Suprapubic skin (tissue), 4 donors: Measurements from ENCODE around the gene LMBR1. TPM values are rescaled to one million over a fixed set of nuclear protein-coding genes. Genes with fewer than 3 reads are reported as not detected.
"Not testable (repeated sequence)": the region's sequence is repeated elsewhere in the genome, so short reads cannot be mapped to it uniquely, and the experiment has no call there.

Experiments used
- DNase-seq, 2 donors: peaks; one replicate each; pipeline ENCODE4 v3.0.0-alpha.2; 2019; ENCODE audit warnings: low spot score in 2 of 2
- H3K27ac ChIP-seq: fragments of 200-600 bp; sonication (generic); one replicate; pipeline ENCODE4 v1.5.1; 2019
- H3K27me3 ChIP-seq: fragments of 200-600 bp; sonication (generic); one replicate; pipeline ENCODE4 v1.5.1; 2019
- H3K36me3 ChIP-seq: fragments of 200-600 bp; sonication (generic); one replicate; pipeline ENCODE4 v1.5.1; 2019
- H3K4me1 ChIP-seq: fragments of 200-600 bp; sonication (generic); one replicate; pipeline ENCODE4 v1.5.1; 2019
- H3K4me3 ChIP-seq: fragments of 200-600 bp; sonication (generic); one replicate; pipeline ENCODE4 v1.5.1; 2019; ENCODE audit warnings: mild to moderate bottlenecking
- H3K9me3 ChIP-seq: fragments of 200-600 bp; sonication (generic); one replicate; pipeline ENCODE4 v1.5.1; 2019
- CTCF ChIP-seq, 2 donors: fragments of 200-600 bp in 1 of 2; fragments of 450-650 bp in 1 of 2; sonication (generic) in 1 of 2; IDR thresholded peaks; one replicate each; pipeline ENCODE4 v1.5.1; 2016 to 2019; ENCODE audit warnings: antibody characterized with exemption in 2 of 2, mild to moderate bottlenecking in 1 of 2, moderate library complexity in 1 of 2
- EP300 ChIP-seq: sonication (generic); formaldehyde crosslinking; IDR thresholded peaks from one replicate; pipeline ENCODE4 v1.6.1; 2017; ENCODE audit warnings: antibody characterized with exemption
- POLR2A ChIP-seq, 2 donors: fragments of 450-650 bp; IDR thresholded peaks; one replicate each; pipeline ENCODE4 v1.6.1; 2017; ENCODE audit warnings: antibody characterized with exemption in 2 of 2, mild to moderate bottlenecking in 2 of 2, moderate library complexity in 2 of 2
- POLR2AphosphoS5 ChIP-seq, 3 donors: sonication (generic); formaldehyde crosslinking; IDR thresholded peaks; one replicate each; pipeline ENCODE4 v1.6.1; 2017; ENCODE audit warnings: antibody characterized with exemption in 3 of 3
- WGBS: methylation state at CpG from one replicate; pipeline ENCODE4 v1.1.5; 2018; 5-methylcytosine and 5-hydroxymethylcytosine counted together
- total RNA-seq, 4 donors: library from RNA; depleted of rRNA; stranded (reverse); fragments of >200 nt; gene quantifications; one replicate each; pipeline ENCODE4 v1.1.0, GENCODE V29; 2016

LMBR1 gene, protein sequence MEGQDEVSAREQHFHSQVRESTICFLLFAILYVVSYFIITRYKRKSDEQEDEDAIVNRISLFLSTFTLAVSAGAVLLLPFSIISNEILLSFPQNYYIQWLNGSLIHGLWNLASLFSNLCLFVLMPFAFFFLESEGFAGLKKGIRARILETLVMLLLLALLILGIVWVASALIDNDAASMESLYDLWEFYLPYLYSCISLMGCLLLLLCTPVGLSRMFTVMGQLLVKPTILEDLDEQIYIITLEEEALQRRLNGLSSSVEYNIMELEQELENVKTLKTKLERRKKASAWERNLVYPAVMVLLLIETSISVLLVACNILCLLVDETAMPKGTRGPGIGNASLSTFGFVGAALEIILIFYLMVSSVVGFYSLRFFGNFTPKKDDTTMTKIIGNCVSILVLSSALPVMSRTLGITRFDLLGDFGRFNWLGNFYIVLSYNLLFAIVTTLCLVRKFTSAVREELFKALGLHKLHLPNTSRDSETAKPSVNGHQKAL
- 100 to 1,000 TPM in 1 of 4 donors, 10 to 100 TPM in 3; 48.7 to 104 (median 59.1) TPM for total RNA-seq

DNA sequence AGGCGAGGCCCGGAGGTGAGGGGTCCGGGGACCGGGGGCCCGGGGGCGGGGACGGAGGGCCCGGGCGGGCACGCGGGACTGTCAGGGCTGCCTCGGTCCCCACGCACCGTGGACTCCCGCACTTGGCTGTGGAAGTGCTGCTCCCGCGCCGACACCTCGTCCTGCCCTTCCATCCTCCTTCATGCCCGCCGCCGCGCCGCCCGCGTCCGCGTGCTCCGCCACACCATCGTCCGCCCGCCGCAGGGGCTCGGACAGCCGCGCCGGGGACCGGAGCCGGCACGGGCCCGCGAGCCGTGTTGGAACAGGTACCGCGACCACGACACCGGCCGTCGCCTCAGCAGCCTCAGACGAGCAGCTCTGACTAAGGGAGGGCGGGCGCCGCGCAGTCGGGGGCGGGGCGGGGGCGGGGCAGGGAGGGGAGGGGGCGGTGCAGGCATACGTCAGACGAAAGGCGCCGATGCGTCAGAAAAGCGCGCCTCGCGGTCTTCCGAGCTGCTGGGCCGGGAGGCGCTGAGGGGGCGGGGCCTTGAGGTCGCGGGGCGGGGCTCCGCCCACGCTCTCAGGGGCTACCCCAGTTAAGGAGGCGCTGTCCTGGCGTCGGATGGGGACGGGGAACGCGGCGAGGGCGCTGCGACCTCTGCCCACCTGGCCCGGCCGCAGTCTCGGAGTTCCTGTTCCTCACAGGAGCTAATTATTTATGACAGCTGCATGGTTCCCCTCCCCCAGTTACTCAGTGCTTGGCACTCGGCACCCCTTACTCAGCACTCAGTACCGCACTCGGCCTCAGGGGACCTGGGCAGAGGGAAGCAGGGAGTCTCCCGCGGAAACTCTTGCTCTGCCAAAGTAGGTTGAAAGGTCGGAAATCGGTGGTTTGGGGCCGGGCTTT is at the start of gene LMBR1:
Gene LMBR1 (minus strand): TSS at position 363 of the 886 bp plus-strand sequence. CDS start 190 bp downstream, at position 173.
- peak; percentile 94 to 95 for DNase-seq
- H3K9me3 ChIP-seq = no peaks in the 10 kb centered on the region
- no peaks in the 10 kb centered on the region for H3K27me3 ChIP-seq
- H3K4me1 ChIP-seq = peaks cover 30% of the 10 kb centered on the region
- peak within 1 kb of the TSS; percentile 90 for H3K27ac ChIP-seq
- no peaks in the 10 kb centered on the region for H3K36me3 ChIP-seq
- peak in 1 of 2 donors; percentile 31 for TF ChIP-seq POLR2A (IDR thresholded peaks at IDR 0.05)
- TF ChIP-seq EP300 = no peak
- peak in 2 of 3 donors; percentile 40 to 83 for TF ChIP-seq POLR2AphosphoS5 (IDR thresholded peaks at IDR 0.05)
- TF ChIP-seq CTCF (IDR thresholded peaks at IDR 0.05) = peak; percentile 74 to 86
- H3K4me3 ChIP-seq = peak within 1 kb of the TSS; percentile 88
- 0% methylated on average over 27 of the region's 97 CpGs for WGBS

GRCh38 chr7:156942708-156943090 is 49.7 kb upstream of the LMBR1 start:
- H3K4me3 ChIP-seq = no peak overlapping the region
- no peaks in the 10 kb centered on the region for H3K36me3 ChIP-seq
- WGBS = 30% methylated on average over 7 of the region's 24 CpGs
- H3K27me3 ChIP-seq = peaks cover 27% of the 10 kb centered on the region
- no peak for TF ChIP-seq POLR2AphosphoS5 (IDR thresholded peaks at IDR 0.05)
- TF ChIP-seq POLR2A (IDR thresholded peaks at IDR 0.05) = no peak
- TF ChIP-seq CTCF (IDR thresholded peaks at IDR 0.05) = no peak
- TF ChIP-seq EP300 = no peak
- H3K9me3 ChIP-seq = no peaks in the 10 kb centered on the region
- no peak for DNase-seq
- no peak overlapping the region for H3K27ac ChIP-seq
- no peaks in the 10 kb centered on the region for H3K4me1 ChIP-seq

- Histone ChIP-seq H3K4me3 (no peak overlapping the region), H3K9me3 (no peaks in the 10 kb centered on the region), H3K4me1 (no peaks in the 10 kb centered on the region), H3K27me3 (peaks cover 27% of the 10 kb centered on the region), H3K27ac (no peak overlapping the region), H3K36me3 (no peaks in the 10 kb centered on the region)
- DNase-seq = no peak
- WGBS = 95% methylated on average over 92 of the region's 92 CpGs
- no peak for TF ChIP-seq POLR2A (IDR thresholded peaks at IDR 0.05)
These were observed 48.6 kb upstream of the LMBR1 start for GRCh38 chr7:156941393-156942182.

DNA sequence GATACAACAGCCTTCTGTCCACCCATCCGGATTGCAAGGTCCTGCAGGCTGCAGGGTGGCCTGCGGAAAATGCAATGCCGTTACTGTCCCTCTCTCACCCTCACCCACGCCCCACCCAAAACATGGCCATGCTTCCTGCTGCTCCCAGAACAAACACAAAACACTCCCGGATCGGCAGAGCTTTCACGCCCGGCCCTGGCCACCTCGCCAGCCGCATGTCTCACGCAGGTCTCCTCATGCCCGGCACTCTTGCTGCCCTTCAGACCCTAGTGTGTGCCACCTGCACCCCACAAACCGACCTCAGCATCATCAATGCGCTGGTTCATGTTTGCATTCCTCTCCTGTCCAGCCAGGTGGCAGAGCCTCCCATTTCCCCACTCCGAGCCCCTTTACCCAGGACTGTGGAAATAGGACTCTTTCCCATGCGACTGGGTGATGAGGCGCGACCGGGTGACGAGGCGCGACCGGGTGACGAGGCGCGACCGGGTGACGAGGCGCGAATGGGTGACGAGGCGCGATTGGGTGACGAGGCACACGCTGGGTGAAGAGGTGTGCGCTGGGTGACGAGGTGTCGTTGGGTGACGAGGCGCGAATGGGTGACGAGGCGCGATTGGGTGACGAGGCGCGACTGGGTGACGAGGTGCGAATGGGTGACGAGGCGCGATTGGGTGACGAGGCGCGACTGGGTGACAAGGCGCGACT is 47.6 kb upstream of the LMBR1 start:
- DNase-seq = no peak
- H3K4me1 ChIP-seq = no peaks in the 10 kb centered on the region
- WGBS = 94% methylated on average over 57 of the region's 57 CpGs
- peaks cover 27% of the 10 kb centered on the region for H3K27me3 ChIP-seq
- no peaks in the 10 kb centered on the region for H3K9me3 ChIP-seq
- H3K27ac ChIP-seq = no peak overlapping the region
- H3K36me3 ChIP-seq = no peaks in the 10 kb centered on the region
- TF ChIP-seq EP300 (no peak), CTCF (IDR thresholded peaks at IDR 0.05) (no peak), POLR2A (IDR thresholded peaks at IDR 0.05) (no peak)
- no peak overlapping the region for H3K4me3 ChIP-seq

DNA sequence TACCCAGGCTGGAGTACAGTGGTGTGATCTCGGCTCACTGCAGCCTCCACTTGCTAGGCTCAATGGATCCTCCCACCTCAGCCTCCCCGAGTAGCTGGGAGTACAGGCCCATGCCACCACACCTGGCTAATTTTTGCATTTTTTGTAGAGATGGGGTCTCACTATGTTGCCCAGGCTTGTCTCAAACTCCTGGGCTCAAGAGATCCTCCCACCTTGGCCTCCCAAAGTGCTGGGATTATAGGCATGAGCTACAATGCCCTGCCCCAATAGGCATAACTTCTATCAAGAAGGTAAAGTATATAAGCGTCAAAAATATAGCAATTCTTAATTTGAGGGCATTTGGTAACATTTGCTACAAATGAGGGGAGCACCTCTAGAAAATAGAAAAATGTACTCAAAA is 43.8 kb upstream of the LMBR1 start:
- not testable (repeated sequence) for H3K4me1 ChIP-seq, DNase-seq, H3K9me3 ChIP-seq, H3K27ac ChIP-seq, H3K4me3 ChIP-seq, H3K36me3 ChIP-seq
- H3K27me3 ChIP-seq = peaks cover 13% of the 10 kb centered on the region
- WGBS = 95% methylated on average over 3 of the region's 3 CpGs
